ENCODE measurements around the gene CELF4.

Gene CELF4

GRCh38 chr18:37307181-37307580 lies 258.4 kb downstream of the CELF4 start:
- DNase-seq: no peak

DNA sequence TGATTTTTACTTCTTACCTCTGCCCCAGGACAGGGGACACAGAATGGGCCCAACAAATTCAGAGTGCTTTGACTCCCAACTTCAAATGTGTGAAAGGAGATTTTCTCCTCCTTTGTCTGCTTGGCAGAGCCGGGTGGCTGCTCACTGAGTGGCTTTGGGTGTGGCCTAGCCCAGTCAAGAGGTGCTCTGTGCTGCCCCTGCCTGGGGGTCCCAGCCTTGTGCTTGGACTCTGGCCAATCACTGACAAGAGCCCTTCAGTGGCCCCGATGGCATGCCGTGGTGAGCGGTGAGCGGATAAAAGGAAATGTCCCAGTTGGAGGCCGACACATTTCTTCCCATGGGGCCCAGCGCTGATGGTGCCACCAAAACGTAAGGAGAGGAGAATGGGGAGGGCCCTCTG lies 259.2 kb downstream of the CELF4 start:
- DNase-seq: no peak

- no peak for DNase-seq
Measured at GRCh38 chr18:37305066-37305465, 260.5 kb downstream of the CELF4 start.

DNA sequence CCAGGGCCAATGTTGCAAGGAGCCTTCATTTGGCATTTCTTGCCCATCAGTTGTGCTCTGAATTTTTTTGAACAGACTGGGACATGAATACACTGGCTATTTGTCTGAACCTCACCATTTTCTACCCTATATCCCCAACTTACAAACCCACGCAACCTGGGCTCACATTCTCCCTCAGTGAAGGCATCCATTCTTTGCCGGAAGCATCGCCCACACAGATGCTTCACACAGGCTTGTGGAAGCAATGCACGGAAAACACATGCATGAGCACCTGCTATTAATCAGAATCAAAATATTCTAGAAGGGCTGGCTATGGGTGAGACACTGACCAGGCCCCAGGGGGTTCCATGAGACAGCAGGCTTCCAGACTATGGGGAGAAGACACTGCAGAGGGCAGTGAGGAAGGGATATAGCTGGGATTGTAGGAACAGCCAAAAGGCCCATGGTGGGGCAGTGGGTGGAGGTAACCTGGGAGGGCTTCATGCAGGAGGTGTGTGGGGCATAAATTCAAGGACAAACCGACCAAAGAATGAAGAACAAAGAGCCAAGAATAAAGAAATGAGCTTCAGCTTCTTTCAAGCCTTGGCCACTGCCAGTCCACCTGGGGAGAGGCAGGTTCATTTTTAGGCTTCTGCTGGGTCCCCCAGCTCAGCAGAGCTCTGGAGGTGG lies 261.5 kb downstream of the CELF4 start:
- no peak for DNase-seq

DNA sequence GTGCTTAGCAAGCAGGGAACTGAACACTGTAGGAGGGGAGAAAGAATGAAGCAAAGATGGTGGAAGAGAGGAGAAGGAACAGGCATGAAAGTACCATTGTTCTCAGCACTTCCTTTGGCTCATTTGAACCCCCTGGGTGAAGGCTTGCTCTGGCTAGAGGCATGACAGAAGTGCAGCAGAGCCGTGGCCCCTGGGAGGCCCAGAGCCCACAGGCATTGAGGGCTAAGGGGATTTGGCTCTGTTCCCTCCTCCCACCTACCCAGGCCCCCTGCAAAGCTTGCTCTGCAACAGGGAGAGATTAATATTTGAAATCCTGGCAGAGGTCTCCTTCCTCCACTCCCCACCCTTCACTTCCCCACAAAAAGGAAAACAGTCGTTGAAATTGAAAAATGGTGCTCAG lies 262.6 kb downstream of the CELF4 start:
- DNase-seq: no peak

DNA sequence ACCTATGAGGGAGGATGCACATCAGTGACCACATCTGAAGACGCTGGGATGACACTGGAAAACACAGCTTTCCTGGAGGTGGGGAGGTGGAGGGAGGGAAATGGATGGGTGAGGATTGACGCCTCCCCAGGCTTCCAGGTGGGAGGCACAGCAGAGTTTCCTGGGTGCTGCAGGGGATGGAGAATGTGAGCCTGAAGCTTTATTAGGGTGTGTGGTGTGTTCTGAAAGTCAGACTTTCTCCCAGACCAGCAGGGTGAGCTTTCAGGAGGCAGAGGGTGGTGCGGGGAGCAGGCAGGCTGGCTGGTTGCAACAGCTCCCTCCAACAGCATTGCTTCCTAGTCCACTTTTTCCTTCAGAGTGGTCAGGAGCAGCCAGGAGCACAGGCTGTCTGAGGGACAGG lies 263.1 kb downstream of the CELF4 start:
- DNase-seq: no peak

DNA sequence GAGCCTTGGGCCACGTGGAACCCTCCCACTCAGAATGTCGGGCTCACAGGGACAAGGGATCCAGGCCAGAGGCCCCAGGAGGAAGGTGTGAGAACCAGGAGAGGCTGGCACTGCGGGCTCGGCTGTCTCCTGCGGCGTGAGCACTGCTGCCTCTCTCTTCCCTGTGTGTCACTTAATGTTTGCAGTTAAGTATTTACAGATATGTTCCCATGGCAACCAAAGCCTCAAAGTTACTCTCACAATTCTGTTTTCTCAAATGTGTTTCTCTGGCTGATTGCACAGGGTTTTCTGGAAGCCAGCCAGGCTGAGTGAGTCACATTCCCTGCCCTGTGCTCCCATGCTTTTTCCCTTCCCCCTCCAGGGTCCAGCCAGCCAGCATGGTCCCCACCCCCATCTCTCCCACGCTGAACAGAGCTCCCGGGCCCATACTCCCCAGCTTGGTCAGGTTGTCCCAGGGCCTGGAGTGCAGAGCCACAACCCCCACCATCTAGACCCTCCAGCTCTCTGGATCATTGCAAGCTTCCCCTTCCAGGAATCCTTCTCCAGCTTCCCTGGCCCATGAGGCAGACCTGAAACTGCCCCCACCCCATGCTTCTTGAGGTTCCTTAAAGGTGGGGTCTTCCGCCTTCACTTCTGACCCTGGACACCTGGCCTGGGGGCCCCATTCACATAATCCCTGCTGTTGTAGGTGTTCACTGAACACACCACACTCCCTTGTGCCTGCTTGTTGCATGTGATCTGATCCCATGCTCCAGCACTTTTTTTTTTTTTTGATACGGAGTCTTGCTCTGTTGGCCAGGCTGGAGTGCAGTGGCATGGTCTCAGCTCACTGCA lies 265.9 kb downstream of the CELF4 start:
- peak; percentile 78 to 91 for DNase-seq

- DNase-seq: no peak
Measured at GRCh38 chr18:37298816-37299215, 266.8 kb downstream of the CELF4 start.

- DNase-seq: no peak
Measured at GRCh38 chr18:37297106-37297505, 268.5 kb downstream of the CELF4 start.

GRCh38 chr18:37294951-37295350 lies 270.6 kb downstream of the CELF4 start:
- no peak for DNase-seq

DNA sequence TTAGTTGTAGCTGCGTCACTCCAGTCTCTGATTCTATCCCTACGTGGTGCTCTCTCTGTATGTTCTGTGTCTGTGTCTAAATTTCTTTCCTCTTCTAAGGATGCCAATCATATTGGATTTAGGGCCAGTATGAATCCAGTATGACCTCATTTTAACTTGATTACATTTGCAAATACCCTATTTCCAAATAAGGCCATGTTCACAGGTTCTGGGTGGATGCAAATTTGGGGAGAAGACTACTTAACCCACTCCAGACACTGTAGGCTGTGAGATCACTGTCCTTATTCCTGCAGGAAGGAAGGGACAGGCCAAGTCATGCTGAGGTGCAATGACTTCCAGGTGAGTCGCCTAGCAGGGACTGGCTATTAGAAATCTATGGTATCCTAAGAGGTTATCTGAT lies 272.2 kb downstream of the CELF4 start:
- DNase-seq: no peak

GRCh38 chr18:37289423-37289822 lies 276.2 kb downstream of the CELF4 start:
- no peak for DNase-seq

DNA sequence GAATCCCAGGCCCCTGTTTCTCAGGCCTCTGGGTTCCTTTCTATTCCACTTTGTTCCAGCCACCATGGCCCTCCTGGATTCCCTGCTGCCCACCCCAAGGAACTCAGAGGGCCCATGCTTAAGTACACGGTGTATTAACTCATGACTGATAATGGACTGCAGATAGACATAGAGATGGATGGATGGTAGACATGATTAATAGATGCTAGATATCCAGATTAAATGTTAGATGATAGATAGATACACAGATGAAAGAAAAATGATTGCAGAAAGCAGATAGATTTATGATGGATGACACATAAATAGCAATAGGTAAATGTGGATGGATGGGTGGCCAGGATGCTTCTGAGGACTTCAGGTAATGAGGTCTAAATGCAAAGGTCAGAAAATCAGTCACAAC lies 278.0 kb downstream of the CELF4 start:
- no peak for DNase-seq

GRCh38 chr18:37286801-37287200 lies 278.8 kb downstream of the CELF4 start:
- DNase-seq: no peak

DNA sequence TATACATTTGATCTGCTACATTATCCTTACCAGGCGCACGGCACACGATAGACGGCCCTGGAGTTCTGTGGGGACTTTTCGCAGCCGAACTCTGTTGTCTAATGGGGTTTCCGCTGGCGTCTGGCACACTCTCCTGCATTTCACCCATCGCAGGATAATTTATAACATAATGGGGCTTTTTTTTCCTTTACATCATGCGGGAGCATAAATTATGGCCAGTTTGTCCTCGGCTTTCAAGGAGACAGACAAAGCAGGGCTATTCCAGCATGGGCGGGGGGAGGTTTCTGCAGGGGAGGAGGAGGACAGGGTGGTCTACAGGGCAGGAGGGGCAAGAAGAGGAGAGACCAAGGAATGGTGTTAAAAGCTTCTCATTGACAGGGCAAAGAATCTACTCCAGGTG lies 279.8 kb downstream of the CELF4 start:
- peak in 1 of 2 experiments; percentile 50 for DNase-seq

DNA sequence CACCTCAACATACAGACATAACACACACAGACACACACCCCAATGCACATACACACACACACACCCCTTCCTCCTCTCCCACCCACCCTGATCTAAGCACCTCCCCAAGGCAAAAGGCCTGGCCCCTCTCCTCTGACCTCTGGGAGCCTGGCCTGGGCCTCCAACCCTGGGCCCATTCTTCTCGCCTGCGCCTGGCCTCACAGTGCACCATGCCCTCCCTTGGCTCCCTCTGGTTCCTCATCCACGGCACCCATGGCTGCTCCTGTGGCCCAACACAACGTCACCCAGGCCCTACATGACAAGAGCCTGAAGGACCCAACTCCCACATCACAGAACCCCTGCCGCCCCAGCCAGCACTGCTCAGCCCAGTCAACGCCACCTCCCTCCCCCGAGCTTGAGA lies 281.3 kb downstream of the CELF4 start:
- no peak for DNase-seq

GRCh38 chr18:37282386-37283037 lies 283.1 kb downstream of the CELF4 start:
- no peak for DNase-seq

GRCh38 chr18:37280701-37281393 lies 284.8 kb downstream of the CELF4 start:
- no peak for DNase-seq

- DNase-seq: no peak
Measured at GRCh38 chr18:37277804-37278203, 287.8 kb downstream of the CELF4 start.

DNA sequence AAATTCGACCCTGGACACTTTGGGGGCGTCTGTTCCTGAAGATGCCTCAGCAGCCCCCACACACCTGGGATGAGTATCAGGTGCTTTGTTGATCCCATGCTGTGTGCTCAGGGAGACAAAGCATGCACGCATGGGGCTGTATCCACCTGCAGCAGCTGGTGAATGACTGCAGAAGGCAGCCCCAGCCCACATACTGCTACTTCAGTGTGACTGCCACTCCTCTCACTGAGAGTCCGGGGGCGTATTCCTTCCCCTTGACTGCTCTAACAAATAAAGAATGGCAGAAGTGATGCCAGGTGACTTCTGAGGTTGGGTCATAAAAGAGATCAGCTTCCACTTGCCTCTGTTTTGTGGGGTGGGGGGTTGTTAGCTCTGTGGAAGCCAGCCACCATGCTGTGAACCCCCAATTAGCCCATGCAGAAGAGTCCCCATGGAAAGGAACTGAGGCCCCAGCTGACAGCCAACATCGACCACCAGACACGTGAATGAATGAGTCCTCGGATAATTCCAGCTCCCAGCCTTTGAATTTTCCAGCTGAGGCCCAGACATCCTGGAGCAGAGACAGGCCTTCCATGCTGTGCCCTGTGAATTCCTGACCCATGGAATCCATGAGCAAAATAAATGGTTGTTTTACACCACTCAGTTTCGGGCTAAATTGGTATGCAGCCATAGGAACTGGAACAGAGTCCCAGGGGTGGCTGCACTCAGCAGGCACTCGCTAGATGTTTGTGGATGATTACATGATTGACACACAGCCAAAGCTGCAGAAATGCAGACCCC lies 289.3 kb downstream of the CELF4 start:
- DNase-seq: peak; percentile 14 to 32

GRCh38 chr18:37275237-37275741 lies 290.3 kb downstream of the CELF4 start:
- no peak for DNase-seq

Measured in NCI-H2081 (cell line).